HepG2 (cell line): ENCODE results near the gene ZMYM4. TPM values are rescaled to one million over a fixed set of nuclear protein-coding genes. Genes with fewer than 3 reads are reported as not detected.

Experiments
- FOXJ3 ChIP-seq: sonication (generic); formaldehyde crosslinking; IDR thresholded peaks from 2 replicates; pipeline ENCODE4 v1.4.0; 2020; ENCODE audit warnings: missing genetic modification reagents, mild to moderate bottlenecking, borderline replicate concordance
- HDAC1 ChIP-seq: sonication (generic); formaldehyde crosslinking; IDR thresholded peaks from 2 replicates; pipeline ENCODE4 v1.5.1; 2020; ENCODE audit warnings: mild to moderate bottlenecking, missing genetic modification reagents
- NBN ChIP-seq: fragments of 450-650 bp; conservative IDR thresholded peaks from 2 replicates; pipeline ENCODE4 v1.6.1; 2017
- NFE2 ChIP-seq: sonication (generic); formaldehyde crosslinking; IDR thresholded peaks from 2 replicates; pipeline ENCODE4 v1.4.0; 2020; ENCODE audit warnings: missing genetic modification reagents
- SALL1 ChIP-seq: sonication (generic); formaldehyde crosslinking; IDR thresholded peaks from 2 replicates; pipeline ENCODE4 v1.8.0; 2022; ENCODE audit warnings: mild to moderate bottlenecking, missing genetic modification reagents
- SNAPC2 ChIP-seq: sonication (generic); formaldehyde crosslinking; IDR thresholded peaks from 2 replicates; pipeline ENCODE4 v1.8.1; 2022; ENCODE audit warnings: mild to moderate bottlenecking, missing genetic modification reagents
- ZBED4 ChIP-seq: sonication (generic); formaldehyde crosslinking; IDR thresholded peaks from 2 replicates; pipeline ENCODE4 v1.4.0; 2020; ENCODE audit warnings: missing genetic modification reagents, borderline replicate concordance
- ZBTB14 ChIP-seq: sonication (generic); formaldehyde crosslinking; IDR thresholded peaks from 2 replicates; pipeline ENCODE4 v1.4.0; 2020; ENCODE audit warnings: missing genetic modification reagents
- ZNF430 ChIP-seq: sonication (generic); formaldehyde crosslinking; IDR thresholded peaks from 2 replicates; pipeline ENCODE4 v1.9.0; 2021; ENCODE audit warnings: mild to moderate bottlenecking, missing genetic modification reagents
- ZNF530 ChIP-seq: sonication (generic); formaldehyde crosslinking; IDR thresholded peaks from 2 replicates; pipeline ENCODE4 v1.5.0; 2020; ENCODE audit warnings: low read depth, mild to moderate bottlenecking, missing genetic modification reagents
- ZNF672 ChIP-seq: sonication (generic); formaldehyde crosslinking; IDR thresholded peaks from 2 replicates; pipeline ENCODE4 v1.8.1; 2022; ENCODE audit warnings: missing genetic modification reagents
- polyA plus RNA-seq, 8 experiments: library from polyadenylated mRNA; depleted of rRNA in 3 of 8; stranded (reverse) in 7 of 8; unstranded in 1 of 8; fragments of >200 nt; fragmentation: Illumina TruSeq in 4 of 8; extraction: Trizol in 4 of 8; gene quantifications; 2 replicates each; pipeline versions ENCODE4 v1.2.1 to v1.2.3, GENCODE V29; 2011 to 2016; ENCODE audit warnings: low read depth in 4 of 8, missing spikeins in 1 of 8, mixed read lengths in 1 of 8; ENCODE audit not compliant: insufficient read depth in 1 of 8
- total RNA-seq, 5 experiments: library from RNA; depleted of rRNA; stranded (reverse); fragments of >200 nt; fragmentation: Illumina TruSeq; extraction: Trizol; gene quantifications; 2 replicates each; pipeline ENCODE4 v1.2.3, GENCODE V29; 2016; ENCODE audit warnings: low read depth in 1 of 5
- TF ChIP-seq, protein P1 (sequence below): sonication (generic); formaldehyde crosslinking; IDR thresholded peaks from 2 replicates; pipeline ENCODE4 v1.5.0; 2020; ENCODE audit warnings: mild to moderate bottlenecking, missing genetic modification reagents, borderline replicate concordance
- TF ChIP-seq, protein P2 (sequence below): sonication (generic); formaldehyde crosslinking; IDR thresholded peaks from 2 replicates; pipeline ENCODE4 v1.4.0; 2020; ENCODE audit warnings: mild to moderate bottlenecking, missing genetic modification reagents
- TF ChIP-seq, protein P3 (sequence below): sonication (generic); formaldehyde crosslinking; IDR thresholded peaks from 2 replicates; pipeline ENCODE4 v1.8.0; 2022; ENCODE audit warnings: missing genetic modification reagents, low read depth, mild to moderate bottlenecking, borderline replicate concordance

ZMYM4 gene
- total and polyA plus RNA-seq, 2 of the 13 experiments (the other 11 are each of a cell fraction or from before 2014, with no cell fraction given) = 13.9 to 37.6 TPM

- no peak for TF ChIP-seq ZBTB14 (CRISPR knock-in tag)
- TF ChIP-seq, protein P1, sequence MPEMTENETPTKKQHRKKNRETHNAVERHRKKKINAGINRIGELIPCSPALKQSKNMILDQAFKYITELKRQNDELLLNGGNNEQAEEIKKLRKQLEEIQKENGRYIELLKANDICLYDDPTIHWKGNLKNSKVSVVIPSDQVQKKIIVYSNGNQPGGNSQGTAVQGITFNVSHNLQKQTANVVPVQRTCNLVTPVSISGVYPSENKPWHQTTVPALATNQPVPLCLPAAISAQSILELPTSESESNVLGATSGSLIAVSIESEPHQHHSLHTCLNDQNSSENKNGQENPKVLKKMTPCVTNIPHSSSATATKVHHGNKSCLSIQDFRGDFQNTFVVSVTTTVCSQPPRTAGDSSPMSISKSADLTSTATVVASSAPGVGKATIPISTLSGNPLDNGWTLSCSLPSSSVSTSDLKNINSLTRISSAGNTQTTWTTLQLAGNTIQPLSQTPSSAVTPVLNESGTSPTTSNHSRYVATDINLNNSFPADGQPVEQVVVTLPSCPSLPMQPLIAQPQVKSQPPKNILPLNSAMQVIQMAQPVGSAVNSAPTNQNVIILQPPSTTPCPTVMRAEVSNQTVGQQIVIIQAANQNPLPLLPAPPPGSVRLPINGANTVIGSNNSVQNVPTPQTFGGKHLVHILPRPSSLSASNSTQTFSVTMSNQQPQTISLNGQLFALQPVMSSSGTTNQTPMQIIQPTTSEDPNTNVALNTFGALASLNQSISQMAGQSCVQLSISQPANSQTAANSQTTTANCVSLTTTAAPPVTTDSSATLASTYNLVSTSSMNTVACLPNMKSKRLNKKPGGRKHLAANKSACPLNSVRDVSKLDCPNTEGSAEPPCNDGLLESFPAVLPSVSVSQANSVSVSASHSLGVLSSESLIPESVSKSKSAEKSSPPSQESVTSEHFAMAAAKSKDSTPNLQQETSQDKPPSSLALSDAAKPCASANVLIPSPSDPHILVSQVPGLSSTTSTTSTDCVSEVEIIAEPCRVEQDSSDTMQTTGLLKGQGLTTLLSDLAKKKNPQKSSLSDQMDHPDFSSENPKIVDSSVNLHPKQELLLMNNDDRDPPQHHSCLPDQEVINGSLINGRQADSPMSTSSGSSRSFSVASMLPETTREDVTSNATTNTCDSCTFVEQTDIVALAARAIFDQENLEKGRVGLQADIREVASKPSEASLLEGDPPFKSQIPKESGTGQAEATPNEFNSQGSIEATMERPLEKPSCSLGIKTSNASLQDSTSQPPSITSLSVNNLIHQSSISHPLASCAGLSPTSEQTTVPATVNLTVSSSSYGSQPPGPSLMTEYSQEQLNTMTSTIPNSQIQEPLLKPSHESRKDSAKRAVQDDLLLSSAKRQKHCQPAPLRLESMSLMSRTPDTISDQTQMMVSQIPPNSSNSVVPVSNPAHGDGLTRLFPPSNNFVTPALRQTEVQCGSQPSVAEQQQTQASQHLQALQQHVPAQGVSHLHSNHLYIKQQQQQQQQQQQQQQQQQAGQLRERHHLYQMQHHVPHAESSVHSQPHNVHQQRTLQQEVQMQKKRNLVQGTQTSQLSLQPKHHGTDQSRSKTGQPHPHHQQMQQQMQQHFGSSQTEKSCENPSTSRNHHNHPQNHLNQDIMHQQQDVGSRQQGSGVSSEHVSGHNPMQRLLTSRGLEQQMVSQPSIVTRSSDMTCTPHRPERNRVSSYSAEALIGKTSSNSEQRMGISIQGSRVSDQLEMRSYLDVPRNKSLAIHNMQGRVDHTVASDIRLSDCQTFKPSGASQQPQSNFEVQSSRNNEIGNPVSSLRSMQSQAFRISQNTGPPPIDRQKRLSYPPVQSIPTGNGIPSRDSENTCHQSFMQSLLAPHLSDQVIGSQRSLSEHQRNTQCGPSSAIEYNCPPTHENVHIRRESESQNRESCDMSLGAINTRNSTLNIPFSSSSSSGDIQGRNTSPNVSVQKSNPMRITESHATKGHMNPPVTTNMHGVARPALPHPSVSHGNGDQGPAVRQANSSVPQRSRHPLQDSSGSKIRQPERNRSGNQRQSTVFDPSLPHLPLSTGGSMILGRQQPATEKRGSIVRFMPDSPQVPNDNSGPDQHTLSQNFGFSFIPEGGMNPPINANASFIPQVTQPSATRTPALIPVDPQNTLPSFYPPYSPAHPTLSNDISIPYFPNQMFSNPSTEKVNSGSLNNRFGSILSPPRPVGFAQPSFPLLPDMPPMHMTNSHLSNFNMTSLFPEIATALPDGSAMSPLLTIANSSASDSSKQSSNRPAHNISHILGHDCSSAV (CRISPR knock-in tag) = no peak
- TF ChIP-seq NBN = no peak
- TF ChIP-seq, protein P2, sequence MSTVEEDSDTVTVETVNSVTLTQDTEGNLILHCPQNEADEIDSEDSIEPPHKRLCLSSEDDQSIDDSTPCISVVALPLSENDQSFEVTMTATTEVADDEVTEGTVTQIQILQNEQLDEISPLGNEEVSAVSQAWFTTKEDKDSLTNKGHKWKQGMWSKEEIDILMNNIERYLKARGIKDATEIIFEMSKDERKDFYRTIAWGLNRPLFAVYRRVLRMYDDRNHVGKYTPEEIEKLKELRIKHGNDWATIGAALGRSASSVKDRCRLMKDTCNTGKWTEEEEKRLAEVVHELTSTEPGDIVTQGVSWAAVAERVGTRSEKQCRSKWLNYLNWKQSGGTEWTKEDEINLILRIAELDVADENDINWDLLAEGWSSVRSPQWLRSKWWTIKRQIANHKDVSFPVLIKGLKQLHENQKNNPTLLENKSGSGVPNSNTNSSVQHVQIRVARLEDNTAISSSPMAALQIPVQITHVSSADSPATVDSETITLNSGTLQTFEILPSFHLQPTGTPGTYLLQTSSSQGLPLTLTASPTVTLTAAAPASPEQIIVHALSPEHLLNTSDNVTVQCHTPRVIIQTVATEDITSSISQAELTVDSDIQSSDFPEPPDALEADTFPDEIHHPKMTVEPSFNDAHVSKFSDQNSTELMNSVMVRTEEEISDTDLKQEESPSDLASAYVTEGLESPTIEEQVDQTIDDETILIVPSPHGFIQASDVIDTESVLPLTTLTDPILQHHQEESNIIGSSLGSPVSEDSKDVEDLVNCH (CRISPR knock-in tag) = no peak
- TF ChIP-seq, protein P3, sequence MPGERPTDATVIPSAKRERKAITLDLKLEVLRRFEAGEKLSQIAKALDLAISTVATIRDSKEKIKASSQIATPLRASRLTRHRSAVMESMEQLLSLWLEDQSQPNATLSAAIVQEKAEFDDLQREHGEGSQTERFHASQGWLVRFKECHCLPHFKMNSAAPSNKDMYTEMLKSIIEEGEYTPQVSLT = no peak
- no peak for TF ChIP-seq HDAC1 (CRISPR knock-in tag)
- peak; percentile 28; the same call in 1 of the 2 replicates for TF ChIP-seq FOXJ3 (CRISPR knock-in tag)
- no peak for TF ChIP-seq ZNF672 (CRISPR knock-in tag)
- TF ChIP-seq SNAPC2 (CRISPR knock-in tag) = no peak
- no peak for TF ChIP-seq ZNF530
- no peak for TF ChIP-seq NFE2
- no peak for TF ChIP-seq ZBED4 (CRISPR knock-in tag)
- TF ChIP-seq ZNF430 (CRISPR knock-in tag) = no peak
- TF ChIP-seq SALL1 = peak; percentile 60; the same call in 1 of the 2 replicates
Observed at GRCh38 chr1:35243691-35244090, 24.8 kb upstream of the ZMYM4 start (continued).
